ENCODE measurements around the gene MAP3K2. TPM values are rescaled to one million over a fixed set of nuclear protein-coding genes. Genes with fewer than 3 reads are reported as not detected.

MAP3K2 gene
- total and polyA plus RNA-seq, 2 experiments from 2014 or later: 36.7 to 41.0 TPM

GRCh38 chr2:127421871-127422558 is 34.2 kb upstream of the MAP3K2 start:
- no peaks in the 10 kb centered on the region for H3K27me3 ChIP-seq (replicated peaks; ENCODE audit: insufficient read depth)
- no peaks in the 10 kb centered on the region for H3F3A ChIP-seq (ENCODE audit: insufficient read depth)
- no peak for TF ChIP-seq EZH2 (IDR thresholded peaks at IDR 0.05; ENCODE audit: insufficient read depth, poor library complexity, severe bottlenecking)
- no peak for TF ChIP-seq EZH2phosphoT487 (IDR thresholded peaks at IDR 0.05; ENCODE audit: insufficient read depth, low read depth)
- H3K9ac ChIP-seq: no peak overlapping the region
- H2AFZ ChIP-seq: no peak overlapping the region
- no peaks in the 10 kb centered on the region for H3K9me2 ChIP-seq (ENCODE audit: insufficient read depth)
- no peak for DNase-seq
- no peaks in the 10 kb centered on the region for H3K79me2 ChIP-seq (ENCODE audit: insufficient read depth)
- no peaks in the 10 kb centered on the region for H3K4me1 ChIP-seq (ENCODE audit: insufficient read depth)
- H3K9me3 ChIP-seq (ENCODE audit: low read depth): no peaks in the 10 kb centered on the region
- no peaks in the 10 kb centered on the region for H3K36me3 ChIP-seq (ENCODE audit: low read depth)
- in situ Hi-C loops (cut with MboI): no loop called here
- no peak overlapping the region for H3K4me2 ChIP-seq (ENCODE audit: unreplicated experiment)
- no peak overlapping the region for H3K27ac ChIP-seq
- H4K20me1 ChIP-seq (ENCODE audit: insufficient read depth): no peaks in the 10 kb centered on the region
- no peak overlapping the region for H3K4me3 ChIP-seq
- WGBS, 2 experiments (ENCODE audit: low coverage in 1 of 2, low lambda C conversion rate in 2 of 2, missing lambda C conversion rate in 2 of 2): 74 to 76% methylated on average over 13 to 16 of the region's 16 CpGs

- H3K4me3 ChIP-seq: no peak overlapping the region
- H3K9ac ChIP-seq: no peak overlapping the region
- H3K36me3 ChIP-seq (ENCODE audit: low read depth): no peaks in the 10 kb centered on the region
- H3K9me2 ChIP-seq (ENCODE audit: insufficient read depth): no peaks in the 10 kb centered on the region
- 87 to 90% methylated on average over 14 to 15 of the region's 15 CpGs for WGBS, 2 experiments (ENCODE audit: low coverage in 1 of 2, low lambda C conversion rate in 2 of 2, missing lambda C conversion rate in 2 of 2)
- no peaks in the 10 kb centered on the region for H3K27me3 ChIP-seq (replicated peaks; ENCODE audit: insufficient read depth)
- no peaks in the 10 kb centered on the region for H3K4me1 ChIP-seq (ENCODE audit: insufficient read depth)
- no peaks in the 10 kb centered on the region for H4K20me1 ChIP-seq (ENCODE audit: insufficient read depth)
- no peak overlapping the region for H3K4me2 ChIP-seq (ENCODE audit: unreplicated experiment)
- no peaks in the 10 kb centered on the region for H3F3A ChIP-seq (ENCODE audit: insufficient read depth)
- H2AFZ ChIP-seq: no peak overlapping the region
- DNase-seq: no peak
- TF ChIP-seq EZH2 (IDR thresholded peaks at IDR 0.05; ENCODE audit: insufficient read depth, poor library complexity, severe bottlenecking) (no peak), EZH2phosphoT487 (IDR thresholded peaks at IDR 0.05; ENCODE audit: insufficient read depth, low read depth) (no peak)
- in situ Hi-C loops (cut with MboI): no loop called here
- H3K79me2 ChIP-seq (ENCODE audit: insufficient read depth): no peaks in the 10 kb centered on the region
- no peaks in the 10 kb centered on the region for H3K9me3 ChIP-seq (ENCODE audit: low read depth)
- H3K27ac ChIP-seq: no peak overlapping the region
Measured at GRCh38 chr2:127421116-127421800, 33.5 kb upstream of the MAP3K2 start.

DNA sequence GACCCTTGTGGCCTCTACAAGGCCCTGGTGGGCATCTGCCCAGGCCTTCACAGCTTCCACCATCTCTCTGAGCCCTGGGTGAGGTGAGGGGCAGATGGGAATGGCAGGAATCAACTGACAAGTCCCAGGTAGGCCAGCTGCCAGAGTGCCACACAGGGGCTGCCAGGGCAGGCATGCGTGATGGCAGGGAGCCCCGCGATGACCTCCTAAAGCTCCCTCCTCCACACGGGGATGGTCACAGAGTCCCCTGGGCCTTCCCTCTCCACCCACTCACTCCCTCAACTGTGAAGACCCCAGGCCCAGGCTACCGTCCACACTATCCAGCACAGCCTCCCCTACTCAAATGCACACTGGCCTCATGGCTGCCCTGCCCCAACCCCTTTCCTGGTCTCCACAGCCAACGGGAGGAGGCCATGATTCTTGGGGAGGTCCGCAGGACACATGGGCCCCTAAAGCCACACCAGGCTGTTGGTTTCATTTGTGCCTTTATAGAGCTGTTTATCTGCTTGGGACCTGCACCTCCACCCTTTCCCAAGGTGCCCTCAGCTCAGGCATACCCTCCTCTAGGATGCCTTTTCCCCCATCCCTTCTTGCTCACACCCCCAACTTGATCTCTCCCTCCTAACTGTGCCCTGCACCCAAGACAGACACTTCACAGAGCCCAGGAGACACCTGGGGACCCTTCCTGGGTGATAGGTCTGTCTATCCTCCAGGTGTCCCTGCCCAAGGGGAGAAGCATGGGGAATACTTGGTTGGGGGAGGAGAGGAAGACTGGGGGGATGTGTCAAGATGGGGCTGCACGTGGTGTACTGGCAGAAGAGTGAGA is 32.5 kb upstream of the MAP3K2 start:
- Histone ChIP-seq H3K36me3 (ENCODE audit: low read depth) (no peaks in the 10 kb centered on the region), H3K27ac (no peak overlapping the region), H3K4me3 (no peak overlapping the region), H3F3A (ENCODE audit: insufficient read depth) (no peaks in the 10 kb centered on the region), H4K20me1 (ENCODE audit: insufficient read depth) (no peaks in the 10 kb centered on the region), H3K9me2 (ENCODE audit: insufficient read depth) (no peaks in the 10 kb centered on the region), H3K9ac (no peak overlapping the region), H3K4me2 (ENCODE audit: unreplicated experiment) (no peak overlapping the region), H3K4me1 (ENCODE audit: insufficient read depth) (no peaks in the 10 kb centered on the region), H2AFZ (no peak overlapping the region), H3K9me3 (ENCODE audit: low read depth) (no peaks in the 10 kb centered on the region), H3K27me3 (replicated peaks; ENCODE audit: insufficient read depth) (no peaks in the 10 kb centered on the region), H3K79me2 (ENCODE audit: insufficient read depth) (no peaks in the 10 kb centered on the region)
- in situ Hi-C loops (cut with MboI): no loop called here
- WGBS, 2 experiments (ENCODE audit: low coverage in 1 of 2, low lambda C conversion rate in 2 of 2, missing lambda C conversion rate in 2 of 2): 72% methylated on average over 8 of the region's 8 CpGs
- TF ChIP-seq EZH2 (IDR thresholded peaks at IDR 0.05; ENCODE audit: insufficient read depth, poor library complexity, severe bottlenecking): no peak
- no peak for TF ChIP-seq EZH2phosphoT487 (IDR thresholded peaks at IDR 0.05; ENCODE audit: insufficient read depth, low read depth)
- no peak for DNase-seq

DNA sequence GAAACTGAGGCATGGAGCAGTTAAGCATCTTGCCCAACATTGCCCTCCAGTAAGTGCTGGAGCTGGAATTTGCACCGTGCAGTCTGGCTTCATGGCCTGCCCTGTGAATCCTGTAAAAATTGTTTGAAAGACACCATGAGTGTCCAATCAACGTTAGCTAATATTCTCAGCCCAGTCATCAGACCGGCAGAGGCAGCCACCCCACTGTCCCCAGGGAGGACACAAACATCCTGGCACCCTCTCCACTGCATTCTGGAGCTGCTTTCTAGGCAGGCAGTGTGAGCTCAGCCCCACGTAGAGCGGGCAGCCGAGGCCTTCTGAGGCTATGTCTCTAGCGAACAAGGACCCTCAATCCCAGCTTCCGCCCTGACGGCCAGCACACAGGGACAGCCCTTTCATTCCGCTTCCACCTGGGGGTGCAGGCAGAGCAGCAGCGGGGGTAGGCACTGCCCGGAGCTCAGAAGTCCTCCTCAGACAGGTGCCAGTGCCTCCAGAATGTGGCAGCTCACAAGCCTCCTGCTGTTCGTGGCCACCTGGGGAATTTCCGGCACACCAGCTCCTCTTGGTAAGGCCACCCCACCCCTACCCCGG is 31.8 kb upstream of the MAP3K2 start:
- no peak overlapping the region for H3K27ac ChIP-seq
- H3K9me2 ChIP-seq (ENCODE audit: insufficient read depth): no peaks in the 10 kb centered on the region
- H3K9me3 ChIP-seq (ENCODE audit: low read depth): no peaks in the 10 kb centered on the region
- H2AFZ ChIP-seq: no peak overlapping the region
- H3K79me2 ChIP-seq (ENCODE audit: insufficient read depth): no peaks in the 10 kb centered on the region
- no peak overlapping the region for H3K4me2 ChIP-seq (ENCODE audit: unreplicated experiment)
- no peak overlapping the region for H3K9ac ChIP-seq
- no peaks in the 10 kb centered on the region for H3K27me3 ChIP-seq (replicated peaks; ENCODE audit: insufficient read depth)
- TF ChIP-seq EZH2 (IDR thresholded peaks at IDR 0.05; ENCODE audit: insufficient read depth, poor library complexity, severe bottlenecking) (no peak), EZH2phosphoT487 (IDR thresholded peaks at IDR 0.05; ENCODE audit: insufficient read depth, low read depth) (no peak)
- H4K20me1 ChIP-seq (ENCODE audit: insufficient read depth): no peaks in the 10 kb centered on the region
- H3K4me3 ChIP-seq: no peak overlapping the region
- 0 out of 2 replicates have a peak, but pooled peaks cover 3% of the 10 kb centered on the region for H3K4me1 ChIP-seq (ENCODE audit: insufficient read depth)
- DNase-seq: no peak
- in situ Hi-C loops (cut with MboI): no loop called here
- 83 to 86% methylated on average over 15 of the region's 15 CpGs for whole genome bisulfite sequencing, 2 experiments (ENCODE audit: low coverage in 1 of 2, low lambda C conversion rate in 2 of 2, missing lambda C conversion rate in 2 of 2)
- H3F3A ChIP-seq (ENCODE audit: insufficient read depth): no peaks in the 10 kb centered on the region
- no peaks in the 10 kb centered on the region for H3K36me3 ChIP-seq (ENCODE audit: low read depth)

Measured in GM23248 (cell line).